Stomach (tissue), 4 donors: ENCODE data around the gene SIT1.

ENCODE experiments used
- POLR2A ChIP-seq, 4 donors: fragments of 450-650 bp; IDR thresholded peaks; one replicate each; pipeline ENCODE4 v1.6.1; 2016; ENCODE audit warnings: antibody characterized with exemption in 4 of 4, control low read depth in 2 of 4, mild to moderate bottlenecking in 1 of 4, moderate library complexity in 1 of 4
- POLR2AphosphoS5 ChIP-seq, 3 donors: sonication (generic); formaldehyde crosslinking; IDR thresholded peaks; one replicate each; pipeline ENCODE4 v1.6.1; 2016; ENCODE audit warnings: antibody characterized with exemption in 3 of 3
- TF ChIP-seq, protein P1 (sequence below), 7 experiments: fragments of 450-650 bp in 4 of 7; fragments of 200-600 bp in 3 of 7; sonication (generic) in 3 of 7; IDR thresholded peaks; one replicate each; pipeline ENCODE4 v1.5.1; 2016 to 2019; ENCODE audit warnings: antibody characterized with exemption in 7 of 7, control low read depth in 2 of 7, mild to moderate bottlenecking in 1 of 7

DNA sequence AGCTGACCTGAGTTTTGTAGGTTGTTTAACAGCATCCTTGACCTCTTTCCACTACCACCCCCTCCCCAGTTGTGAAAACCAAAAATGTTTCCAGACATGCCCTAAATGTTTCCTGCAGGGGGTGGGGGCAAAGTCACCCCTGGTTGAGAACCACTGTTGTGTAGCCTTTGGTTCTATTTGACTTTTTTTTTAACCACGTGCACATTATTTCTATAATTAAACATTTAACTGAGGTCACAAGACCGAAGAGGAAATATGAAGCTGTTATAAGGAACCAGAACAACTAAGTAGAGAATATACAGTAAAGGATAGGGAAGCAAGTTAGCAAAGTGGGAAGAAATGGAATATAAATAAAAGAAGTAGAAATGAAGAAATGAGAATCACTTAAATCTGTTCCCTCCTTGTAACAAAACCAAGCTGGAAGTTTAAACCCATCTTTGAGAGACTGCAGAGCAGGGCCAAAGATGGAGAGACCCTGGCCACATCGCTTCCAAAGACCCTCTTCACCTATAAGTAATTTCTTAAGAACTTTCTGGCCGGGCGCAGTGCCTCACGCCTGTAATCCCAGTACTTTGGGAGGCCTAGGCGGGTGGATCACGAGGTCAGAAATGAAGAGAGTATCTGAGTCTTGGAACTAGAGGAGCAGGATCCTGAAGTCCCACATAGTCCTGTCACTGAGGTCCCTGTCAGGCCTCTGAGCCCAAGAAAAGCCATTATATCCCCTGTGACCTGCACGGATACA lies 14.4 kb downstream of the SIT1 start:
- TF ChIP-seq, protein P1, sequence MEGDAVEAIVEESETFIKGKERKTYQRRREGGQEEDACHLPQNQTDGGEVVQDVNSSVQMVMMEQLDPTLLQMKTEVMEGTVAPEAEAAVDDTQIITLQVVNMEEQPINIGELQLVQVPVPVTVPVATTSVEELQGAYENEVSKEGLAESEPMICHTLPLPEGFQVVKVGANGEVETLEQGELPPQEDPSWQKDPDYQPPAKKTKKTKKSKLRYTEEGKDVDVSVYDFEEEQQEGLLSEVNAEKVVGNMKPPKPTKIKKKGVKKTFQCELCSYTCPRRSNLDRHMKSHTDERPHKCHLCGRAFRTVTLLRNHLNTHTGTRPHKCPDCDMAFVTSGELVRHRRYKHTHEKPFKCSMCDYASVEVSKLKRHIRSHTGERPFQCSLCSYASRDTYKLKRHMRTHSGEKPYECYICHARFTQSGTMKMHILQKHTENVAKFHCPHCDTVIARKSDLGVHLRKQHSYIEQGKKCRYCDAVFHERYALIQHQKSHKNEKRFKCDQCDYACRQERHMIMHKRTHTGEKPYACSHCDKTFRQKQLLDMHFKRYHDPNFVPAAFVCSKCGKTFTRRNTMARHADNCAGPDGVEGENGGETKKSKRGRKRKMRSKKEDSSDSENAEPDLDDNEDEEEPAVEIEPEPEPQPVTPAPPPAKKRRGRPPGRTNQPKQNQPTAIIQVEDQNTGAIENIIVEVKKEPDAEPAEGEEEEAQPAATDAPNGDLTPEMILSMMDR (IDR thresholded peaks at IDR 0.05): no peak
- no peak for TF ChIP-seq POLR2AphosphoS5 (IDR thresholded peaks at IDR 0.05)
- no peak for TF ChIP-seq POLR2A (IDR thresholded peaks at IDR 0.05)
